COR-L47 (cell line): ENCODE data around the gene TBC1D4.
"Not testable (repeated sequence)": the region's sequence is repeated elsewhere in the genome, so short reads cannot be mapped to it uniquely, and the experiment has no call there.

Source experiments
- DNase-seq: peaks from one replicate; lab custom pipeline; 2025; lab: John Stamatoyannopoulos, UW

Gene TBC1D4

DNA sequence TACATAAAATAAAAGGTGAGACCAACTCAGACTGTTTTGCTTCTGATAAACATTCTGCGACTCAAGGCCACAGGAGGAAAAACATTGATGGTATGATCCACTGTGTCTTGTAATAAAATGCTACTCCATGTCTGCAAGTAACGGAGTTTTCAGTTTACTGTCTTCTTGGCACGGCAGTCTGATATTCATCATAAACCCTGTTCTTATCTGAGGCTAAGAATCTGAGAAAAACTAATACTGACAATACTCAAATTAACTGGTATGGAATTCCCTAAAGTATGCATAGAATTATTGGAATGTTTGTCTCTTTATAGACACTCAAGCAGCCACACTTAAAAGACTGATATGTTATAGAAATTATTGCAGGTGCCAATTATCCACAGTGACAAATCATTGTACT lies 125.5 kb downstream of the TBC1D4 start:
- DNase-seq = no peak

DNA sequence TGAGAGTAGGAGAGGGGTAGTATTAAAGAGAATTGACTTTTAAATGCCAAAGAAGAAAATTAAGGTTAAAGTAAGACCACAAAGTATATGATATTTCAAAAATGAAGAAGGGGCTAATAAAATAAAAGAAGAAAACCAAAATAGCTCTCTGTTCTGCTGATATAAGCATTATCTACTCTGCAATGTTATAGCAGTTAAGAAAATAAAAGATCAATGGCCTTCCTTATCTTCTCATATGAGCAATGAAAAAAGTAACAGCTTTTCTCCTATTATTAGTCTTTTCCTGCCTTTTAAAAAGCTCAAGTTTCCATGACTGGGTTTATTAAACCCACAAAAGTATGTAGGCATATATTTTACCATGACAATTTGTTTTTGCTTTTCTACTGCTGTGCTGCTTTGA lies 126.4 kb downstream of the TBC1D4 start:
- DNase-seq = no peak

DNA sequence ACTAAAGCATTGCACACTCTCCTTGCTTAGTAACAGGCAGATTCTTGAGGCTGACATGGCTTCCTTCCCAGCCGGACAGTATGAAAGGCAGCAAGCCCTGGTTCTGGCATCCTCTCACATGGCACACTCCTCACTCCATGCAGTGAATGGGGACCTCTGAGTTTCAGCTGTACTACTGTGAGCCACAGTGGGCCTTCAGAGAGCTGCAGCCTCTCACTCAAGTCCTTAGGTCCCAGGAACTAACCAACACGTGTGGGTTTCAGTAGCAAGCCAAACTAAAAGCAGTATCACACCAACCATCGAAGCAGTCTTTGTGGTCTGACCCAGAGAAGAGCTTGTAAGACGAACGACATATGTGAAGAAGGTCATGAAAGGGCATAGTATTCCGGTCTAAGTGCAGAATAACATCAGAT lies 128.2 kb downstream of the TBC1D4 start:
- no peak for DNase-seq

DNA sequence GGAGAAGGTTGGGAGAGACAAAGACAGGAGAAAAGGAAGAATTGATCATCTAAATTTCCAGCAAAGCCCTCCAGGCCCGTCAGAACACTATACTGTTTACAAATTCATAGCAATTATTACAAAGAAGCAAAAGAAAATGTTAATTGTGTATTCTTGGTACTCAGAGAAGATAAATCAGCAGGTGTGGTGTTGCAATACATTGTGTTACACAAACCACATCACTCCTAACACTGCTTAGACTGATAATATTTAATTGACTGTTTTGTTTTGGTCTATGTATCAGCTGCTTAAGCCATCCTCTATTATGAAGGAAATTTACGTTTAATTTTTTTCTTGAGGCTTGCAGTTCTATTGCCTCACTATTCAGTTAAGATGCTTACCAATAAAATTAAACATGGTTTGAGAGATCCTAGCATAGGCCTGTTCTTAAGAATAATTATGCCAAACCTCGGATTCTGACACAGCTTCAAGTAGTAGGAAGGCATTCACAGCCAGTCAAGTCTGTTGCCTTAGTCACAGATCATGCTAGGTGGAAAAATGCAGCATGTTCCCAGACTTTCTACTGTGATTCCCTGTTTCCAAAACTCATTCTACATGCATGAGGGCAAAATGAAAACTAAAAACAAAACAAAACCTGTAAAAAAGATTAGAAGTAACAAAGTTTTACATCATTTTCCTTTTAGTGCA lies 129.2 kb downstream of the TBC1D4 start:
- no peak for DNase-seq

DNA sequence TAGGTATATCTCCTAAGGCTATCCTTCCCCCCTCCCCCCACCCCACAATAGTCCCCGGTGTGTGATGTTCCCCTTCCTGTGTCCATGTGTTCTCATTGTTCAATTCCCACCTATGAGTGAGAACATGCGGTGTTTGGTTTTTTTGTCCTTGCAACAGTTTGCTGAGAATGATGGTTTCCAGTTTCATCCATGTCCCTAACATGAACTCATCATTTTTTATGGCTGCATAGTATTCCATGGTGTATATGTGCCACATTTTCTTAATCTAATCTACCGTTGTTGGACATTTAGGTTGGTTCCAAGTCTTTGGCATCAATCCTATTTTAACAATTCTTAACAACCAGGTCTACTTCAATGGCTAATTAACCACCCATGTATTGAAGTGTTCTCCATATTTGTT lies 130.4 kb downstream of the TBC1D4 start:
- DNase-seq = not testable (repeated sequence)

DNA sequence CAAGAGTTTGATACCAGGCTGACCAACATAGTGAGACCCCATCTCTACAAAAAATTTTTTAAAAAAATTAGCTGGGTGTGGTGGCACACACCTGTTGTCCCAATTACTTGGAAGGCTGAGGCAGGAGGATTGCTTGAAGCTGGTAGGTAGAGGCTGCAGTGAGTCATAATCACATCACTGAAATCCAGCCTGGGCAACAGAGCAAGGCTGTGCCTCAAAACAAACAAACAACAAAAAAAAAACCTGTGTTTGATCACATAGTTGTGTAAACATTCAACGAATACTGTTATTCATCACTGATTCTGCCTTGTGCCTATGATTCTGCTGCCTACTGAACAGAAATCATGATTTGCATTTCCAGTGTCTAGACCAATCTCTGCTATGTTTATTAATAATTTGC lies 134.0 kb downstream of the TBC1D4 start:
- no peak for DNase-seq

DNA sequence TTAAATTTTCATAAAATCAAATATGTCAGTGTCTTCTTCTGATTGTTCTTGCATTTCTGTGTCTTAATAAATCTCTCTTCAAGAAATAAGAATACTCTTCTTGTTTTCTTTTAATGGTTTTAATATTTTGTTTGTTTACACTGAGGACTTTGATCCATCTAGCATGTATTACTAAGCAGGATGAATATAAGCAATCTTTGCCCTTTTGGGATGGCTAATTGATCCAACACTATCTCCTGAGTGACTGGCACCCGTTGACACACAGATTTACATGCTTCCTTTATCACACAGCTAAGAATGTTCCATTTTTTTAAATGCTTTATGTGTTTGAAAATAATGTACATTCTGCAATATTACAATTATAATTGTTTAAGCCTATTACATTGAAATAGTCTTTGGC lies 134.5 kb downstream of the TBC1D4 start:
- no peak for DNase-seq

DNA sequence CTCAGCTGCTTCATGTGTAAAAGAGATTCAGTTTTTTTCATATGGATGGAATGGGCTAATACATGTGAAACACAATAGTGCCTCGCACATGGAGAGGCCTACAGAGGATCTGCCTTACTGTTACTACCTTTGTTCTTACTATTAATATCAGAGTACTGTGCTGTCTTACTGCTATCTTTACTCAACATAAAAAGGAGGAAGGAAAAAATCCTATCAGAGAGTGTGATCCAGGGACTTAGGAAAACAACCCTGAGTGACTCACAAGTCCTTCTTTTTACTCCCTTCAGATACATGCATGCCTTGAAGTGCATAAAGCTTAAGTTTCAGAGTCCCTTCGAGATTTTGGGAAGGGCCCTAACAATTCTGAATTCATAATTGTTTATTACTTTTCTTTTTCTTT lies 136.8 kb downstream of the TBC1D4 start:
- DNase-seq = no peak

DNA sequence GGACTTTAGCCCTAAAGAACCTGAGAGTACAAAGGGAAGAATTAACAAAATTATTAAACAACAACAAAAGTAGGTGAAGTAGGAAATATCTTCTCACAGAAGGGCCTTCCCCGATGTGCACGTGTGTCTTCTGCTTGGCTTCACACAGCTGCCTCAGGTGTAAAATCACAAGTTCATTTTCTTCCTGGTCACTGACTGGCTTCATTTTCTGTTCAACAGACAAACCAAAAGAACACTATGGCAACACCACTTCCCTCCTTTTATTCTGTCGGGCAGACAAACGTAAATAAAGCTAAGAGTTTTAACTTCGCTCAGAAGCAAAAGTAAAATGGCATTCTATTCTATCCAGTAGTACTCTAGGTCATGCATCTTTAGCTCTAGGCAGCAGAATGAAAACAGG lies 140.9 kb downstream of the TBC1D4 start:
- no peak for DNase-seq

DNA sequence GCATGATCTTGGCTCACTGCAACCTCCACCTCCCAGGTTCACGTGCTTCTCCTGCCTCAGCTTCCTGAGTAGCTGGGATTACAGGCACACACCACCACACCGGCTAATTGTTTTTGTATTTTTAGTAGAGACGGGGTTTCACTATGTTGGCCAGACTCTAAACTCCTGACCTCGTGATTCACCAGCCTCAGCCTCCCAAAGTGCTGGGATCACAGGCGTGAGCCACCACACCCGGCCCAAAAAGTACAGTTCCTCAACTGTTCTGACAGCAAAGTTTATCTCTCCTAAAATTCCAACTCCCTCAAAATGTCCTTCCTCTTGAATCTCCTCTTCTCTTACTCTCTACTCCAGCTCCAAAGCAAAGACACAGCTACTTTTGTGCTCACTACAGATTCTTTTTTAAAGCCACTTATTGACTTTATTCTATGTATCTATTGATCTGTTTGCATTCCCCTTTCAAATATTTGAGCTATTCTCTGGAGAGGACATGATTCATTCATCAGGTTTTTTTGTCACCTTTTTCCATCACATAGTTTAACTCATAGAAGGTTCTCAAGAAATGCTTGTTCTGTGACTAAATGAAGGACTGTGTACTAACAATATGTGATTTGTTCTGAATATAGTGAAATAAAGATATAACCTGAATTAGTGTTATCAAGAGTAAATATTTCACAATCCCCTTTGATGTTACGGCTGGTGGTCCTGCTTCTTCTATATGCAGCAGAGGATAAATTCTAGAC lies 142.2 kb downstream of the TBC1D4 start:
- DNase-seq = no peak

DNA sequence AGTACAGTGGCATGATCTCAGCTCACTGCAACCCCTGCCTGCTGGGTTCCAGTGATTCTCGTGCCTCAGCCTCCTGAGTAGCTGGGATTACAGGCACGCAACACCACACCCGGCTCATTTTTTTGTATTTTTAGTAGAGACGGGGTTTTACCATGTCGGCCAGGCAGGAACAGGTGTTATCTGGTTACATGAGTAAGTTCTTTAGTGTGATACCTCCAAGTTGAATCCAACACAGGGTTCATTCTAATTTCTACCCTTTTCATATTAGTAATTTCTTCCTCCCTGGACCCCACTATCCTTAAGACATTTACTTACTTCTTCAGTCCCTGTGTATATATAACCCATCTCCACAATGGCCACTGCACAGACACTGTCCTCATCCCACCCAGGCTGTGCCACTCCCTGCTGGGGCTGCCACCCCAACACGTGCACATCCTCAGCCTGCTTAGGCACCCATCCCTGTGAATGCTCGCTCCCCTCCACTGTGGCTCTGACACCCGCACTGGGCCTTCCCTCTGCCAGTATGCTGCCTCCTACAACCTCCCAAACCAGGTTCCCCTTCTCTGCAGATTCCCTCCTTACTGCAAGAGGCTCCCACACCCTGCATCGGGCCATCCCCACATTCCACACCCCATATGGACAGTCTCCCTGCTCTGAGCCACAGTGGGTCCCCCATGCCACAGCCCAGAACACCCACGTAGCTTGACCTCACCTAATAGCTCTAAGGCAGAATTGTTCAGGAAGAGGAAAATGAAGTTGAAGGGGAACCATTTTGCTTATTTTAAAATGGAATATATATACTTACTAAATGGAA lies 147.1 kb downstream of the TBC1D4 start:
- no peak for DNase-seq

DNA sequence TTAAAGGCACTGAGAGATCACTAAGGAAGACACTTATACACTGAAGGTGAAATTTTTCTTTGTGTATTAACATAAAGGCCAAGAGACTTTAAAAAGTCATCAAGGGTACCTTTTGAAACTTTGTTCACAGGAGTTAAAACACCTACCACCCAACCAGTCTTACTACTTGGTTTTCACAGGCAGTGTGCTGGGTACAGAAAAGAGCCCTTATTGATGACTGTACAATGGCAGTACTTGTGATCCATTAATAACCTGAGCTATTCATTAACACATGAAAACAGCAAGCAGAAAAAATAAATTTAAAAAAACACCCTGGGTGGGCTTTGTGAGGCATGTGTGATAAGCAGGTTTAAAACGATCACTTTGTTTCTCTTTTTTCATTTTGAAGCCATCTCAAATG lies 148.9 kb downstream of the TBC1D4 start:
- no peak for DNase-seq

DNA sequence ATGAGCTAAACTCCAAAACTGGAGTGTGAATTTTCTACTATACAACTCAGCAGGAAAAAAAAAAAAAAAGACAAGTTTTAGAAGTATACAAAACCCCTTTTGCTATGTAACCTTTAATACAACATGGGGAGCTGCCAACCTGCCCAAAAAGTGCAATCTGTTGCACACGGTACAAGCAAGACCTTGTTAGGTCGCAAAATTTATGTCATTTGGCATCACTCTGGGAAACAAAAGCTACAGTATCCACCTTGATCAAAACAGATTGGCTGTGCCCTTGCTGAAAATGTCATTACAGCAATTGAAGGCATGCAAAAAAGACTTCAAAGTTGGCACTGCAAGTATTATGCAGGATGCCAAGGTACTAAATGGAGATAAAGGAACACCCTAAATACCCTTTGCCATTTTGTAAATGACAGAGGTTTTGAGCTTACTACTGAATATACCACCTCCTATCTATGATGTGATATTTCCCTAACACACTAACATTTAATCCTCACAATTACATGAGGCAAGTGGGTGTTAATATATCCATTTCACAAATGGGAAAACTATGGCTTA lies 150.1 kb downstream of the TBC1D4 start:
- DNase-seq = no peak

DNA sequence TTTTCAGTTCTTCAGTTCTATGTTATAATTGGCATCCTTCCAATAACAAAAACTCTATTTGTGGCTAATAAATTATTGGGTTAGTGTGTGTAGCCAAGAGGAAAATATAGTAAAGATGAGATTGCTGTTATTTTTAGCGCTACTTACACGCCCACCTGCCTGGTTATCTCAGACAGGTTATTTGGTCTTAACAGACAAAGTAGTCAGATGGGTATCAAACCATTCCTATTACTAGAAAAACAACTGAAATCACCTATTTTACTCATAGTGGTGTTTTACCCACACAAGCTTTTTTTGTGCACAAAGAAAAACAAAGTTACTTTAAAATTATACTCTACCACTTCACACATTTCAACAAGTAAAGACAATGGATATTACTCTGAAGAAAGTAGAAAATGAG lies 151.2 kb downstream of the TBC1D4 start:
- DNase-seq = no peak

DNA sequence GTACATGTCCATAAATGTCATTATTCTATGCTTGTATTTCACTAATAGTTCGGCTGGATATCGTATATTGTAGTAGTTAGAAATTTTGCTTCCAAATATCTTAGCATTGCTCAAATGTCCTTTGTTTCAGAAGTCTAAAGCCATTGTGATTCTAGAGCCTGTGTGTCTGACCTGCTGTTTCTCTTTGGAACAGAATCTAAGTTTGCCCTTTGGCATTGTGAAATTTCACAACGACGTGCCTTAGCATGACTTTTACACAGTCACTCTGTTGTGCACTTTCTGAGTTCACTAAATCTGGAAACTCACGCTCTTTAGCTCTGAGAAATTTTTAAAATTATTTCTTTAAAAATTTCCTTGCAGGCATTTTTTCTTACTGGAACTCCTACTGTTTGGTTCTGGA lies 152.2 kb downstream of the TBC1D4 start:
- no peak for DNase-seq

DNA sequence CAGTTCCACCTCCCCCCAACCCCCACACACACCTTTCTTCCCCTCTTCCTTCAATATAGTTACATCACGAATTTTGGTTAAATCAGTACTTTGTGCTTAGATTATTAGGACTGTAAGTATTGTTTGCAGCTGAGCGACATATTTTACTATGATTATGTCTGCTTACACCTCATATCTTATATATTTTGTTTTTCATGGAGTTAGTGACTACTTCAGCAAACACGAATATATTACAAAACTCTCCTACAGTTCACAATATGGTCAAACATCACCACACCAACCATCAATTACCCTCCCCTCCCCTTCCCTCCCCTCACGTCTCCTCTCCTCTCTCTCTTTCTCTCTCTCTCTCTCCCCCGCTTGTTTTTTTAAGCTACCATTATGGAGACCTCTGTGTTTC lies 152.9 kb downstream of the TBC1D4 start:
- no peak for DNase-seq

DNA sequence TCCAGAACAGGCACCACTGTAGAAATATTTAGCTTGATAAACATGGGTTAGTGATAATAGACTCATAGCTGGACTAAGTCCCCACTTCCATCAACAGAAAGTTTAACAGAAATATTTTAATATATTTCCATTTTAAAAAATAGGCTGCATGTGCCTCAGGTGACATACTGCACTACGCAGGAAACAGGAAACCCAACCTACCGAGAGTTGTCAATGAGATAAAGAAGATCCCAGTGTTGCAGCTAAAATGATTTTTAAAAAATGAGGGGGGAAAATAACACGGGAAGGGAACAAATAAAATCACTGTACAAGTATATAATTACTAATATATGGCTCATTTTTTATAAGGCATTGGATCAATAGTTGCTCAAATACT lies 154.8 kb downstream of the TBC1D4 start:
- no peak for DNase-seq

DNA sequence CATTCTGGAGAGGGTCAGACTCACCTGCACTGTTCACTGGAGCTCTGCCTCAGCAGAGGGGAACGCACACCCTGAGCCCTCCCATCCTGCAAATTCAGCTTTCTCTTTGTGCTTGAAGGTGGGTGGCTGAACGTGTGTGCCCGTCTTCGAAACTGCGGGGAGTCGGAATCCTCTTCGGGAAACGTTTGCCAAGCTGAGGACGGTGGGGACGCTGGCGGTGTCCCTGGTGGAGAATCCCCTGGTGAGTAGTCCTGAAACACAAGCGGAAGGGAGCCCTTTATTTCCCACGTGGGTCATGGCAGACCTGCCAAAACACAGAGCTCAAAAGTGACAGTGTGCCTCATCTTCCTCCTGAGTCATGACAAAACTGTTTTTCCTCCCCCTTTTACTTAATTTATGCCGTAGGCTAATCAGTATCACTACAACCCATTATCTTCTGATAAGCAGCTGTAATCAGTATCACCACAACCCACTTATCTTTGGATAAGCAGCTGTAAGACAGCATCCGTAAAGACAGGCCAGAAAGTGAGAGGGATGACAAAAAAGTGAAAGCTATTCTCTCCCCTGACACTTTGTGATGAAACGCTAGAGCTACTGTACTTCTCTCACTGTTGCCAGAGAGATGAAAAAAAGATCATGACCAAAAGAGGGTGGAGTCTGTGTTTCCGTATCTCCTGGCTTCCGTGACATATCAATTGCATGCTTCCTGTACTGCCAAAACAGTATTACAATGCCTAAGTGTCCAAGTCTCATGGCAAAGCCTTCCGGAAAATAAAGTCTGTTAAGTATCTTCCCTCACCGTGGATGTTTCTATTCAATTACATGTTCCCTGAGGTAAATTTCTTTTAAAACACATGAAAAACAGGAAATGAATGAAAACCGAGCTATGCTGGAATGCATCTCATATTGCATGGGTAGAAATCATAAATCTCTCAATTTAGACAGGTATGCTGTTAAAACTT lies 155.5 kb downstream of the TBC1D4 start:
- no peak for DNase-seq

DNA sequence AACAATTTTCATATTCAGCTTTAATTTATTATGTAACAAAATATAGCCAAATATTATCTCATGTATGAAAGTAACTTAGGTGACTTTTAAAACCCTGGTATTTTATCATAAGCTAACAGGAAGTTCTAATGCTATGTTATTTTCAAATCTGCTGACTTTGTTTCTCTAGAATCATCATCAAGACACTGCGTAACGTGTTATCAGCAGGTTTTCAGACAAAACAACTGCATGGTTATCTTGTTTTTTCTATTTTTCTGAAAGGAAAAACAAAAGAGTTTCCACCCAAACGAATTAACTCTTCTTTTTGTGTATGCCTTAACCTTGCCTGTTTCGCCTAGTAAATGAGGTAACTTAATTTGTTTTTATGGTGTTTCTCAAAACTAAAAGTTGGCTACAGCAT lies 156.3 kb downstream of the TBC1D4 start:
- no peak for DNase-seq

DNA sequence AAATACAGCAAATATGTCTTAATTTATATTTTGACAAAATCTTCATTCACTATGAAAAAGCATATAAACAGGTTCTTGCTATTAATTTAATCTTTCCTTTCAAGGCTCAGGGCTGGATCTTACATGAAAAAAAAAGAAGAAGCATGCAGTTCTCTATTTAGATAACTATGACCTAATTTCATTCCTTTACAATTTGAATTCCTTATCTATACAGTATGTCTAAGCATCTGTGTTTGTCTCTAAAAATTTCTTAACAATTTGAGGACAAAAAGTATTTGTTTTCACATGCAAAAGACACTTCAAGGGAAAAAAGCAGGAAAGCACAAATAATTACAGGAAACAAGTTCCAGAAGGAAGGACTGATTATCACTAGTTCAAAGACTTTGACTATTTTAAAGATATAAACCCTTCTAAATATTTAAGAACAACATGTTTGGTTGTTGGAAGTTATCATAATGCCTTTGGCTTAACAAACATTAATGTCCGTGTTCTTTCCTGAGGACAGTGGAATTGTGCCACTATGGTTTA lies 157.5 kb downstream of the TBC1D4 start:
- no peak for DNase-seq

DNA sequence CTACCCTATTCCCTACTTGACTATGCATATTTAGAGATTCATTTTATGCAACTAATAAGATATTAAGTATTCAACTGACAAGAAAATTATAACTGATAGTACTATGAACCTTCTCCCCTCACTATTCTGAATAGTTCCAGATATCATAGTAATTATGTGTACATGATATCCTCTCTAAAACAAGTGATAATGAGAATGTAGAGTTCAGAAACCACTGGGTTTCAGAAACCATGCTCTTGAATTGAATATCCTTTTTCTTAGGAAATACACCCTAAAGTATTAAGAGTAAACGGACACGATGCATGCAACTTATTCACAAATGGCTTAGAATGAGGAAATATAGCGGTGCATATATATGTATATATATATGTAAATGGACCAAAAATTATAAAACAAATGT lies 160.9 kb downstream of the TBC1D4 start:
- DNase-seq = no peak
